Activated T-helper 1 cell treated with Interleukin-2 at 50 U/mL for 16 hours (primary cell): ENCODE data around the gene TNIK.

Source experiments
- DNase-seq: peaks from one replicate; pipeline ENCODE4 v3.0.0-alpha.2; 2020; ENCODE audit warnings: low read depth

TNIK gene

GRCh38 chr3:171066206-171066605 is 394.0 kb downstream of the TNIK start:
- DNase-seq: no peak

- no peak for DNase-seq
Observed at GRCh38 chr3:171065732-171066131, 394.5 kb downstream of the TNIK start.

GRCh38 chr3:171064461-171064860 is 395.7 kb downstream of the TNIK start:
- DNase-seq: no peak

DNA sequence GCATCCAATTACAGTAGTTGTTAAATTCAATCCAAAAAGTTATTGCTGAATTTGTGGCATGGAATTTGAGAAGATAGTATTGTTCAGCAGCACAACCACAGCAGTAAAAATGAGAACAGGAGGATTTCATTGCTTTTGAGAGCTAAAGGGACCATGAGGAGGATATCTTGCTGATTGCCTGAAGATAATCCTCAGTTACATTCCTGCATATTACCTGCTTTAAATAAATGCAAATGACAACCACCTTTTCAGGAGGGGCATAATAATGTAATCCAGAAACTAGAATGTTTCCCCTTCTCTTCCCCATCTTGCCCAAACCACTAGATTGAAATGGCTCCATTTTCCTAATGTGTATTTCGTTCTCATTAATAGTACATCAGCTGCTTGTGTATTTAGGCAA is 398.5 kb downstream of the TNIK start:
- no peak for DNase-seq

DNA sequence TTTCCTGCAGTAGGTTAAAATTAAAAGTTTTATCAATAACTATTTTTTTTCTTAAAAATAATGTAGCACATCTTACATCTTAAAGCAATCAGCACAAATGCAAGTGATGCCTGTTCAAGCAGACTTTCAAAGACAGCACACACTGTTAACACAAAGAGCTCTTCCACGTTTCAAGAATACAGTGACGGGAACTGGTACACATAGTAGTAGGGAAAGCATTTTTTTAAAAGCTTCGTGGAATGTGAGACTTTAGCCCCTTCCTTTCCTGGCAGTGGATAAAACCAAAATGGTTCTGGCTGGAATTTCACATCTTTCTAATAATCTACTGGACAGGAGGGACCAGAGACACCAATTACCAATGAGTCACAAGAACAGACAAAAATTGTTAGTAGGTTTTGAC is 400.2 kb downstream of the TNIK start:
- no peak for DNase-seq

- DNase-seq: no peak
Observed at GRCh38 chr3:171058873-171059603, 401.2 kb downstream of the TNIK start.

- no peak for DNase-seq
Observed at GRCh38 chr3:171058058-171058457, 402.1 kb downstream of the TNIK start.

DNA sequence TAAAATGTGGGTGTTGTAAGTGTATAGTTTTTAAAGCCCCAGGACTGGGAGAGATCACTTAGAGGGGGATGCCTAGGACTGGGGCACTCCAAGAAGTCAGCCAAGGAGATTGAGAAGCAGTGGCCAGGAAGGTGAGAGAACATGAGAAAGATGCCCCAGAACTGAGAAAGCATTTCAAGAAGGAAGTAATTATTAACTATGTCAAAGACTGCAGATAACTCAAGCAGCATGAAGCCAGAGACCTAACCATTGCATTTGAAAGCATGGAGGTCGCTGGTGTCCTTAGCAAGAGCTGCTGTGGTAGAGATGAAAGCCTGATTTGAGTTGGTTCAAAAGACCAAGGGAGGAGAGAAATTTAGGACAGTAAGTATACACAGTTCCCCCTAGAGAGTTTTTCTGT is 403.1 kb downstream of the TNIK start:
- no peak for DNase-seq

DNA sequence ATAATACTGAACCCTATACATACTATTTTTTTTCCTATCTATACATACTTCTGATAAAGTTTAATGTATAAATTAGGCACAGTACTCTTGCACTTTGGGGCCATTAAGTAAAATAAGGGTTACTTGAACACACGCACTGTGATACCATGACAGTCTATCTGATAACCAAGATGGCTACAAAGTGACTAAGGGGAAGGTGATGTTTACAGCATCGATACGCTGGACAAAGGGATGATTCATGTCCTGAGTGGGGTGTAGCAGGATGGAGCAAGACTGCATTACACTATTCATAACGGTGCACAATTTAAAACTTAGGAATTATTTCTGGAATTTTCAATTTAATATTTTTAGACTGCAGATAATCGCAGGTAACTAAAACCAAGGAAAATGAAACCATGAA is 403.7 kb downstream of the TNIK start:
- no peak for DNase-seq

- DNase-seq: no peak
Observed at GRCh38 chr3:171055336-171056178, 404.6 kb downstream of the TNIK start.

DNA sequence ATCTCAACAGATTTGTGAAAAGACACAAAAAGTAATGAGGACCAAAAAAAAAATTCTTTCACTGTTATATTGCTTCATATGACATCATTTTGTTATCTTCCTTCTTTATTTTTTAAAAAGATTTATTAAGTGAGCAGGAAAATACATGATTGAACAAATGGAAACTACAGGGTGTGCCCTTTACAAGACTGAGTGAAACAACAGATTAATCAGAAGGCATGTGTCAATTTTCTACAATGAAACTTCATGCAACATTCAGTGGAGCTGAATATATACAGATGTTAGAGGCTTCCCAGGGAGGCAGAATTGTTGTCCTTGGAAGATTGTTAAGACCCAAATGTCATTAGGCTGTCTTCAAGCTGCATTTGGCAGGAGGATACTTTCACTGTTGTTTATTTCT is 405.3 kb downstream of the TNIK start:
- DNase-seq: no peak

- no peak for DNase-seq
Observed at GRCh38 chr3:171054231-171054630, 406.0 kb downstream of the TNIK start.

DNA sequence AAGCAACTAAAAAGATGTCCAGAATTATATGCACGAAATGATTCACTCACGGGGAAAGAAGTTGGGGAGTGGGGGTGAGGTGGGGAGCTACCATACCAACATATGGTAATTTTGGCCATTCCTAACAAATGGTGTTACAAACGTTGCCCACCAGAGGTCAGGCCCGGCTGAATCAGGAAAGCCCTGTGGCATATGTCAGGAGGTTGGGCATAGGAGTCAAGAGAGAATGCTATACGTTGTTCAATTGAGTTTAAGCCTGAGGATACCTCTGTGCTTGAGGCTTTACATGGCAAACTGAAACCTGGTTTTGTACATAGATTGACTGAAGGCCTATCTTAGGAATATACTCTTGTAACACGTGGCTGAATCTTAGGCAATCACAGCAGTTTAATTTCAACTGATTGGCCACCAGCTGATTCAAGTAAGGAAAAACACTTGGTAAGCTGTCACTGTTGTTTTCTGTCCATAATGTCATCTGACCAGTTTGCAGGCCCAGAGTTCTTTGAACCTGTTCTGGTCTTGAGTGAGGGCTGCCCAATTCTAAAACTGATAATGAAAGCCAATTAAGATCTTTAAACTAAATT is 410.3 kb downstream of the TNIK start:
- no peak for DNase-seq

GRCh38 chr3:171046760-171047159 is 413.4 kb downstream of the TNIK start:
- no peak for DNase-seq

DNA sequence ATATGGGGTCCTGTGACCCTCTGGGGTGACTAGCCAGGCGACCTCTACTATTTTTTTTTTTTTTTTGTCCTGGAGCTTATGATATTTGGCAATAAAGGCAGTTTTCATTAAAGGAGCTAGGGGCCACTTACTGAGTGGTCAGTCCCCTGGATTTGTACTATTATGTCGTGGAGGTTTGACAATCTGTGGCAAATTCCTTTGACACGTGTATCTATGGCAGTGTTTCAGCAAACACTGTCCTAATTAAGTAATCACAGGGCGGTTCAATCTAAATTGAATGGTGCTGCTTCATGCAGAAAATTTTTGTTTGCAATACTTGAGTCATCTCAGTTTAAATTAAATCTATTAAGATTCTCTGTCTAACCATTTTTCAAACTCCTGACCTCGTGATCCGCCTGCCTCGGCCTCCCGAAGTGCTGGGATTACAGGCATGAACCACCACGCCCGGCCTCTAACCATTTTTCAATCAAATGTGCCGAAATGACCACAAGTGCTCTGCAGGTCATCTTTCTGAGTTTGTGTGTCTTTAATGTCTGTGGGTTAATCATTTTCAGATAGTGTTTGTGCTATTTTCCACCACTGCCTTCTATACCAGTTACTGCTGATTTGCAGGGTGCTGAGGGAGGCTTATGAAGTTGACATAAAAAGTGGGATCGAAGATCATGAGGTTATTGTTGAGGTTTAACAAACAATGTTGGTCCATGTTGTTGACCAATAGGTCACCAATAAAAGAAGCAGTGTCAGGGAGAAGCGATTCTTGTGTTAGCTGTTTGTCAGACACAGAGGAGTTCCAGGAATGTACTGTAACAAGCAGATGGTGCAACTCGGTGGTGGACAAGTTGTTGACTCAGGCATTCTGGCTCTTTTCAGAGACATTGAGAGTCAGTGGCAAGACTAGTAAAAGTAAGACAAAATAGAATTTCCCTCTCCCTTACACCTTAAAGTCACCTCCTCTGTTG is 415.1 kb downstream of the TNIK start:
- no peak for DNase-seq

- no peak for DNase-seq
Observed at GRCh38 chr3:171044384-171044783, 415.8 kb downstream of the TNIK start.

GRCh38 chr3:171039674-171040073 is 420.5 kb downstream of the TNIK start:
- DNase-seq: no peak

- DNase-seq: no peak
Observed at GRCh38 chr3:171038342-171038741, 421.9 kb downstream of the TNIK start.

GRCh38 chr3:171028779-171029232 is 431.4 kb downstream of the TNIK start:
- no peak for DNase-seq

GRCh38 chr3:171028025-171028778 is 432.0 kb downstream of the TNIK start:
- DNase-seq: peak; percentile 8
